ENCODE data around the gene HAUS7.

DNA sequence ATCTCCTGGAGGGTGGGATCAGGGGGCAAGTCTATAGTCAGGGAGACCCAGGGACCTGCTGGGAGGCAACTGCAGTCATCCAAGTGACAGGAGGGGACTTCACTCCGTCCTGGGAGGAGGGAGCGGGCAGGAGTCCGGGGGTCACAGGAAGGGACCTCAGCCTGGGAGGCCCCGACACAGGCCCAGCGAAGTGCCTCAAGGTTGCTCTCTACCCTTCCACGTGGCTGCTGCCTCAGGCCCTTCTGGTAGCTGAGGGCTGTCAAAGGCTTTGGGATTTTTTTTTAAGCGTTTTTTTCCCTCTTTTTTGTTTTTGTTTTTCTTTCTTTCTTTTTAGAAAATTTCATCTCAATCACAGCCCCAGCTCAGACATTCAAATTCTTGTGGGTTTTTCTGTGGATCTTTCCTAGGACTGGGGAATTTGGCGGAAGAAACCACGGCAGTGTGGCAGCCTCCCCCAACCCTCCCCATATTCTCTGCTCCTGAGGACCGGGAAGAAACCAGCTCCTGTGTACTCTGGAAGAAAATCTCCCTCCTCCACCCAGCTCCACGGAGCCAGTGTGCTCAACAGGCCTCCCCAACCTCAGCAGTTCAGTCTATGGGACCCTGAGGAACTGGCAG lies 1.4 kb upstream of the HAUS7 start:
- no peak for TF ChIP-seq CTCF (IDR thresholded peaks at IDR 0.05)
- TF ChIP-seq EP300 (IDR thresholded peaks at IDR 0.05), result no peak
- no peak for TF ChIP-seq POLR2AphosphoS5 (IDR thresholded peaks at IDR 0.05)
- TF ChIP-seq POLR2A (IDR thresholded peaks at IDR 0.05), result no peak

All from stomach (tissue), 4 donors.